ENCODE results near the gene POLR1D.

Gene POLR1D

GRCh38 chr13:27638521-27638920 is 16.8 kb downstream of the POLR1D start:
- no peak for DNase-seq (ENCODE audit: low spot score)

- DNase-seq (ENCODE audit: low spot score), result no peak
Observed at GRCh38 chr13:27639186-27639585, 17.5 kb downstream of the POLR1D start.

GRCh38 chr13:27641711-27642502 is 20.2 kb downstream of the POLR1D start:
- no peak for DNase-seq (ENCODE audit: low spot score)

- no peak for DNase-seq (ENCODE audit: low spot score)
Observed at GRCh38 chr13:27643334-27644132, 21.8 kb downstream of the POLR1D start.

- no peak for DNase-seq (ENCODE audit: low spot score)
Observed at GRCh38 chr13:27644302-27644701, 22.6 kb downstream of the POLR1D start.

- DNase-seq (ENCODE audit: low spot score), result no peak
Observed at GRCh38 chr13:27650312-27650711, 28.6 kb downstream of the POLR1D start.

- DNase-seq (ENCODE audit: low spot score), result no peak
Observed at GRCh38 chr13:27654059-27654458, 32.4 kb downstream of the POLR1D start.

GRCh38 chr13:27654816-27655215 is 33.1 kb downstream of the POLR1D start:
- DNase-seq (ENCODE audit: low spot score), result no peak

- no peak for DNase-seq (ENCODE audit: low spot score)
Observed at GRCh38 chr13:27657724-27658123, 36.0 kb downstream of the POLR1D start.

GRCh38 chr13:27658546-27658945 is 36.9 kb downstream of the POLR1D start:
- DNase-seq (ENCODE audit: low spot score), result no peak

GRCh38 chr13:27659145-27659865 is 37.6 kb downstream of the POLR1D start:
- DNase-seq (ENCODE audit: low spot score), result no peak

- DNase-seq (ENCODE audit: low spot score), result no peak
Observed at GRCh38 chr13:27660511-27660910, 38.8 kb downstream of the POLR1D start.

- DNase-seq (ENCODE audit: low spot score), result no peak
Observed at GRCh38 chr13:27661017-27661416, 39.3 kb downstream of the POLR1D start.

- DNase-seq (ENCODE audit: low spot score), result no peak
Observed at GRCh38 chr13:27662738-27663470, 41.2 kb downstream of the POLR1D start.

- DNase-seq (ENCODE audit: low spot score), result no peak
Observed at GRCh38 chr13:27663947-27664346, 42.3 kb downstream of the POLR1D start.

- no peak for DNase-seq (ENCODE audit: low spot score)
Observed at GRCh38 chr13:27665333-27665732, 43.6 kb downstream of the POLR1D start.

- no peak for DNase-seq (ENCODE audit: low spot score)
Observed at GRCh38 chr13:27665761-27666160, 44.1 kb downstream of the POLR1D start.

- no peak for DNase-seq (ENCODE audit: low spot score)
Observed at GRCh38 chr13:27666951-27667350, 45.3 kb downstream of the POLR1D start.

- DNase-seq (ENCODE audit: low spot score), result no peak
Observed at GRCh38 chr13:27667946-27668345, 46.3 kb downstream of the POLR1D start.

- DNase-seq (ENCODE audit: low spot score), result no peak
Observed at GRCh38 chr13:27670861-27671260, 49.2 kb downstream of the POLR1D start.

- DNase-seq (ENCODE audit: low spot score), result no peak
Observed at GRCh38 chr13:27672025-27672424, 50.3 kb downstream of the POLR1D start.
